ENCODE data around the gene COX7A2L. TPM values are rescaled to one million over a fixed set of nuclear protein-coding genes. Genes with fewer than 3 reads are reported as not detected.

Gene COX7A2L
- total and polyA plus RNA-seq, 9 donors, result 130 to 294 (median 165) TPM

- WGBS, 3 donors, result 83 to 93% (median 89%) methylated on average over 4 of the region's 4 CpGs
- intact Hi-C loops (cut with DNase I), result no loop called here
- H3K36me3 ChIP-seq, result no peaks in the 10 kb centered on the region
- TF ChIP-seq POLR2A (IDR thresholded peaks at IDR 0.05) (no peak), EP300 (IDR thresholded peaks at IDR 0.05) (no peak)
- TF ChIP-seq, protein P1, sequence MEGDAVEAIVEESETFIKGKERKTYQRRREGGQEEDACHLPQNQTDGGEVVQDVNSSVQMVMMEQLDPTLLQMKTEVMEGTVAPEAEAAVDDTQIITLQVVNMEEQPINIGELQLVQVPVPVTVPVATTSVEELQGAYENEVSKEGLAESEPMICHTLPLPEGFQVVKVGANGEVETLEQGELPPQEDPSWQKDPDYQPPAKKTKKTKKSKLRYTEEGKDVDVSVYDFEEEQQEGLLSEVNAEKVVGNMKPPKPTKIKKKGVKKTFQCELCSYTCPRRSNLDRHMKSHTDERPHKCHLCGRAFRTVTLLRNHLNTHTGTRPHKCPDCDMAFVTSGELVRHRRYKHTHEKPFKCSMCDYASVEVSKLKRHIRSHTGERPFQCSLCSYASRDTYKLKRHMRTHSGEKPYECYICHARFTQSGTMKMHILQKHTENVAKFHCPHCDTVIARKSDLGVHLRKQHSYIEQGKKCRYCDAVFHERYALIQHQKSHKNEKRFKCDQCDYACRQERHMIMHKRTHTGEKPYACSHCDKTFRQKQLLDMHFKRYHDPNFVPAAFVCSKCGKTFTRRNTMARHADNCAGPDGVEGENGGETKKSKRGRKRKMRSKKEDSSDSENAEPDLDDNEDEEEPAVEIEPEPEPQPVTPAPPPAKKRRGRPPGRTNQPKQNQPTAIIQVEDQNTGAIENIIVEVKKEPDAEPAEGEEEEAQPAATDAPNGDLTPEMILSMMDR (IDR thresholded peaks at IDR 0.05), result no peak
- no peaks in the 10 kb centered on the region for H3K9me3 ChIP-seq
- no peak for DNase-seq
- H3K4me3 ChIP-seq, result no peak overlapping the region
- H3K27ac ChIP-seq, result no peak overlapping the region
- H3K4me1 ChIP-seq (ENCODE audit: insufficient read depth), result peaks cover 17% of the 10 kb centered on the region
- no peaks in the 10 kb centered on the region for H3K27me3 ChIP-seq
Observed at GRCh38 chr2:42345986-42346385, 15.0 kb downstream of the COX7A2L start.

- H3K27ac ChIP-seq, result no peak overlapping the region
- intact Hi-C loops (cut with DNase I), result no loop called here
- no peaks in the 10 kb centered on the region for H3K27me3 ChIP-seq
- no peak overlapping the region for H3K4me3 ChIP-seq
- H3K4me1 ChIP-seq (ENCODE audit: insufficient read depth), result peaks cover 17% of the 10 kb centered on the region
- no peaks in the 10 kb centered on the region for H3K9me3 ChIP-seq
- TF ChIP-seq, protein P1 (IDR thresholded peaks at IDR 0.05), result no peak
- no peak for TF ChIP-seq POLR2A (IDR thresholded peaks at IDR 0.05)
- TF ChIP-seq EP300 (IDR thresholded peaks at IDR 0.05), result no peak
- no peak for DNase-seq
- no peaks in the 10 kb centered on the region for H3K36me3 ChIP-seq
- WGBS, 3 donors, result 76 to 83% (median 80%) methylated on average over 10 to 11 of the region's 11 CpGs
Observed at GRCh38 chr2:42342795-42343241, 18.2 kb downstream of the COX7A2L start.

GRCh38 chr2:42342061-42342794 lies 18.8 kb downstream of the COX7A2L start:
- Histone ChIP-seq H3K27me3 (no peaks in the 10 kb centered on the region), H3K4me1 (ENCODE audit: insufficient read depth) (peaks cover 17% of the 10 kb centered on the region), H3K36me3 (no peaks in the 10 kb centered on the region), H3K27ac (no peak overlapping the region), H3K9me3 (no peaks in the 10 kb centered on the region), H3K4me3 (no peak overlapping the region)
- intact Hi-C loops (cut with DNase I), result no loop called here
- no peak for TF ChIP-seq POLR2A (IDR thresholded peaks at IDR 0.05)
- TF ChIP-seq, protein P1 (IDR thresholded peaks at IDR 0.05), result no peak
- no peak for TF ChIP-seq EP300 (IDR thresholded peaks at IDR 0.05)
- WGBS, 3 donors, result 61 to 77% (median 71%) methylated on average over 8 of the region's 8 CpGs
- DNase-seq, result peak in 1 of 5 donors; percentile 35

- peaks cover 14% of the 10 kb centered on the region for H3K4me1 ChIP-seq (ENCODE audit: insufficient read depth)
- H3K27ac ChIP-seq, result no peak overlapping the region
- intact Hi-C loops (cut with DNase I), result no loop called here
- WGBS, 3 donors, result 91 to 95% (median 92%) methylated on average over 10 of the region's 10 CpGs
- no peaks in the 10 kb centered on the region for H3K9me3 ChIP-seq
- DNase-seq, result no peak
- H3K4me3 ChIP-seq, result no peak overlapping the region
- H3K27me3 ChIP-seq, result no peaks in the 10 kb centered on the region
- H3K36me3 ChIP-seq, result no peaks in the 10 kb centered on the region
- TF ChIP-seq POLR2A (IDR thresholded peaks at IDR 0.05) (no peak), EP300 (IDR thresholded peaks at IDR 0.05) (no peak)
- TF ChIP-seq, protein P1 (IDR thresholded peaks at IDR 0.05), result no peak
Observed at GRCh38 chr2:42340938-42341636, 19.9 kb downstream of the COX7A2L start.

Measured in ovary (tissue), 9 donors.